ENCODE measurements around the gene TRAPPC10. TPM values are rescaled to one million over a fixed set of nuclear protein-coding genes. Genes with fewer than 3 reads are reported as not detected.
"Not testable (repeated sequence)": the region's sequence is repeated elsewhere in the genome, so short reads cannot be mapped to it uniquely, and the experiment has no call there.

TRAPPC10 gene
- total and polyA plus RNA-seq, 2 experiments from 2014 or later, result 9.9 to 21.0 TPM

- H3K36me3 ChIP-seq (ENCODE audit: low read depth); H3K9me3 ChIP-seq (ENCODE audit: low read depth); H3K9ac ChIP-seq; H3K79me2 ChIP-seq (ENCODE audit: insufficient read depth); H3K4me1 ChIP-seq (ENCODE audit: insufficient read depth); H3F3A ChIP-seq (ENCODE audit: insufficient read depth); H3K4me2 ChIP-seq (ENCODE audit: unreplicated experiment); in situ Hi-C loops (cut with MboI); H4K20me1 ChIP-seq (ENCODE audit: insufficient read depth); H3K27ac ChIP-seq; H2AFZ ChIP-seq; H3K27me3 ChIP-seq (replicated peaks; ENCODE audit: insufficient read depth); H3K4me3 ChIP-seq; H3K9me2 ChIP-seq (ENCODE audit: insufficient read depth): not testable (repeated sequence)
- WGBS, 2 experiments (ENCODE audit: low coverage in 1 of 2, low lambda C conversion rate in 2 of 2, missing lambda C conversion rate in 2 of 2), result 0% methylated on average over 1 of the region's 21 CpGs; no CpG with 5 or more reads in 1 of the 2 experiments
- DNase-seq, result peak; percentile 39
These were observed 141.2 kb downstream of the TRAPPC10 start for GRCh38 chr21:44153214-44153888.

- DNase-seq; H3K9me2 ChIP-seq (ENCODE audit: insufficient read depth); H3K36me3 ChIP-seq (ENCODE audit: low read depth); H3K9me3 ChIP-seq (ENCODE audit: low read depth); H3K27me3 ChIP-seq (replicated peaks; ENCODE audit: insufficient read depth); H3K4me3 ChIP-seq; H3F3A ChIP-seq (ENCODE audit: insufficient read depth); H3K4me2 ChIP-seq (ENCODE audit: unreplicated experiment); H2AFZ ChIP-seq; in situ Hi-C loops (cut with MboI); H3K9ac ChIP-seq; H4K20me1 ChIP-seq (ENCODE audit: insufficient read depth); H3K79me2 ChIP-seq (ENCODE audit: insufficient read depth); H3K4me1 ChIP-seq (ENCODE audit: insufficient read depth); H3K27ac ChIP-seq: not testable (repeated sequence)
- 70 to 75% methylated on average over 3 to 5 of the region's 17 CpGs for WGBS, 2 experiments (ENCODE audit: low coverage in 1 of 2, low lambda C conversion rate in 2 of 2, missing lambda C conversion rate in 2 of 2)
These were observed 141.8 kb downstream of the TRAPPC10 start for GRCh38 chr21:44153889-44154228.

DNA sequence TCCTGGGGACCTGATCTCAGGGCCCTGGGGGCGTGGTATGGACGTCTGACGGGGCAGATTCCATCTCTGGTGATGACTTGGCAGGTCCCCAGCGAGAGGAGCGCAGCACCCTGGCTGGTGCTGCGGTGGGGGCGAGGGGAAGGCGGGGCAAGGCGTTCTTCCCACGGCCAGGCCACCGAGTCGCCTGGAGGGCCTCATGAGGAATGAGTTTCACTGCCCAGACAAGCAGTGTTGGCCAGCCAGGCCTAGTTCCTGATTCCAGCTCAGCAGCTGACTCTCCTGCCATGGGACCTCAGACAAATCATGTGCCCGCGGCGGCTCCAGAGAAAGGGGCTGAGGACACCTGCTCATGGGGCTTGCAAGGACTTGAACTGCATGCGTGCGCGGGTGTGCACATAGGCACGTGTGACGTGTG lies 142.7 kb downstream of the TRAPPC10 start:
- H3K4me3 ChIP-seq; H3K4me2 ChIP-seq (ENCODE audit: unreplicated experiment); in situ Hi-C loops (cut with MboI); H3K27ac ChIP-seq; H3K27me3 ChIP-seq (replicated peaks; ENCODE audit: insufficient read depth); H2AFZ ChIP-seq; H3K9me2 ChIP-seq (ENCODE audit: insufficient read depth); H3K79me2 ChIP-seq (ENCODE audit: insufficient read depth); H3F3A ChIP-seq (ENCODE audit: insufficient read depth); H3K36me3 ChIP-seq (ENCODE audit: low read depth); DNase-seq; H3K9me3 ChIP-seq (ENCODE audit: low read depth); H3K9ac ChIP-seq; H3K4me1 ChIP-seq (ENCODE audit: insufficient read depth); H4K20me1 ChIP-seq (ENCODE audit: insufficient read depth): not testable (repeated sequence)
- WGBS, 2 experiments (ENCODE audit: low coverage in 1 of 2, low lambda C conversion rate in 2 of 2, missing lambda C conversion rate in 2 of 2), result no CpG with 5 or more reads among the region's 20 CpGs

- H3K36me3 ChIP-seq (ENCODE audit: low read depth); H3K9me3 ChIP-seq (ENCODE audit: low read depth); H3K4me1 ChIP-seq (ENCODE audit: insufficient read depth); H4K20me1 ChIP-seq (ENCODE audit: insufficient read depth); H3K4me2 ChIP-seq (ENCODE audit: unreplicated experiment); H3K27me3 ChIP-seq (replicated peaks; ENCODE audit: insufficient read depth); H3K9ac ChIP-seq; DNase-seq; H3K27ac ChIP-seq; H3F3A ChIP-seq (ENCODE audit: insufficient read depth); in situ Hi-C loops (cut with MboI); H2AFZ ChIP-seq; H3K4me3 ChIP-seq; H3K9me2 ChIP-seq (ENCODE audit: insufficient read depth); H3K79me2 ChIP-seq (ENCODE audit: insufficient read depth): not testable (repeated sequence)
- WGBS, 2 experiments (ENCODE audit: low coverage in 1 of 2, low lambda C conversion rate in 2 of 2, missing lambda C conversion rate in 2 of 2), result 90% methylated on average over 4 of the region's 38 CpGs; no CpG with 5 or more reads in 1 of the 2 experiments
These were observed 143.3 kb downstream of the TRAPPC10 start for GRCh38 chr21:44155231-44155993.

GRCh38 chr21:44155994-44156380 lies 143.9 kb downstream of the TRAPPC10 start:
- H3K4me2 ChIP-seq (ENCODE audit: unreplicated experiment); H3K27me3 ChIP-seq (replicated peaks; ENCODE audit: insufficient read depth); H2AFZ ChIP-seq; H3K79me2 ChIP-seq (ENCODE audit: insufficient read depth); H3K36me3 ChIP-seq (ENCODE audit: low read depth); H3K9me3 ChIP-seq (ENCODE audit: low read depth); H3K9ac ChIP-seq; H3K4me3 ChIP-seq; in situ Hi-C loops (cut with MboI); H4K20me1 ChIP-seq (ENCODE audit: insufficient read depth); H3K4me1 ChIP-seq (ENCODE audit: insufficient read depth); H3K9me2 ChIP-seq (ENCODE audit: insufficient read depth); DNase-seq; H3K27ac ChIP-seq; H3F3A ChIP-seq (ENCODE audit: insufficient read depth): not testable (repeated sequence)
- WGBS, 2 experiments (ENCODE audit: low coverage in 1 of 2, low lambda C conversion rate in 2 of 2, missing lambda C conversion rate in 2 of 2), result 88% methylated on average over 1 of the region's 8 CpGs; no CpG with 5 or more reads in 1 of the 2 experiments

Small RNA genes within 50 kb of the gene (small RNA-seq; reads per million reads assigned to genes)
- not detected for gene RNU6-1150P (ENCODE audit: low read depth, low replicate concordance)

Other genes starting within 250 kb of the TRAPPC10 start
- 6.7 and 7.8 TPM in 2 replicates for gene CSTB, start 236.0 kb upstream of the TRAPPC10 start, total RNA-seq (2014; rRNA removed; shearing (Covaris generic))
- 95.0 and 97.5 TPM in 2 replicates for gene CSTB, start 236.0 kb upstream of the TRAPPC10 start, polyA plus RNA-seq (2016; fragmentation: Nextera tagmentation; extraction: Ambion mirVana)
- 22.3 and 25.2 TPM in 2 replicates for gene RRP1, start 222.7 kb upstream of the TRAPPC10 start, total RNA-seq (2014; rRNA removed; shearing (Covaris generic))
- gene RRP1, start 222.7 kb upstream of the TRAPPC10 start, polyA plus RNA-seq (2016; fragmentation: Nextera tagmentation; extraction: Ambion mirVana), result 17.6 and 18.0 TPM in 2 replicates
- gene AGPAT3, start 147.1 kb upstream of the TRAPPC10 start, total RNA-seq (2014; rRNA removed; shearing (Covaris generic)), result 29.3 and 35.2 TPM in 2 replicates
- gene AGPAT3, start 147.1 kb upstream of the TRAPPC10 start, polyA plus RNA-seq (2016; fragmentation: Nextera tagmentation; extraction: Ambion mirVana), result 12.2 and 12.3 TPM in 2 replicates
- gene PWP2, start 95.1 kb downstream of the TRAPPC10 start, total RNA-seq (2014; rRNA removed; shearing (Covaris generic)), result 16.1 and 16.3 TPM in 2 replicates
- gene PWP2, start 95.1 kb downstream of the TRAPPC10 start, polyA plus RNA-seq (2016; fragmentation: Nextera tagmentation; extraction: Ambion mirVana), result 11.2 and 12.8 TPM in 2 replicates
- gene GATD3, start 121.4 kb downstream of the TRAPPC10 start, total RNA-seq (2014; rRNA removed; shearing (Covaris generic)), result 39.6 and 45.7 TPM in 2 replicates
- 49.1 and 50.9 TPM in 2 replicates for gene GATD3, start 121.4 kb downstream of the TRAPPC10 start, polyA plus RNA-seq (2016; fragmentation: Nextera tagmentation; extraction: Ambion mirVana)
- under 0.01 and 0.25 TPM in 2 replicates for gene ICOSLG, start 228.6 kb downstream of the TRAPPC10 start, total RNA-seq (2014; rRNA removed; shearing (Covaris generic))
- gene ICOSLG, start 228.6 kb downstream of the TRAPPC10 start, polyA plus RNA-seq (2016; fragmentation: Nextera tagmentation; extraction: Ambion mirVana), result not detected in 2 replicates
- gene DNMT3L, start 249.6 kb downstream of the TRAPPC10 start, total RNA-seq (2014; rRNA removed; shearing (Covaris generic)), result not detected in 2 replicates
- gene DNMT3L, start 249.6 kb downstream of the TRAPPC10 start, polyA plus RNA-seq (2016; fragmentation: Nextera tagmentation; extraction: Ambion mirVana), result not detected in 2 replicates

Measured in GM23248 (cell line).